Naive B cell (primary cell): Measurements from ENCODE around the gene LYZL6. TPM values are rescaled to one million over a fixed set of nuclear protein-coding genes. Genes with fewer than 3 reads are reported as not detected.

ENCODE experiments used
- ATAC-seq, 2 donors: fragments of 150-1000 bp; cut with Tn5 transposase; 2 replicates each; pipeline ENCODE4 v1.10.0; 2021; ENCODE audit warnings: low read depth in 2 of 2, mild to moderate bottlenecking in 2 of 2, moderate library complexity in 2 of 2
- DNase-seq: peaks from one replicate; pipeline ENCODE4 v3.0.0; 2022
- H3K27ac Mint-ChIP-seq, 6 donors: one replicate each; pipeline ENCODE4 v1.8.0; 2020 to 2022; ENCODE audit warnings: mild to moderate bottlenecking in 6 of 6, mixed read lengths in 6 of 6, moderate library complexity in 5 of 6, inconsistent platforms in 2 of 6
- H3K27me3 Mint-ChIP-seq, 3 donors: one replicate each; pipeline ENCODE4 v1.8.0; 2021 to 2022; ENCODE audit warnings: mixed read lengths in 3 of 3, mild to moderate bottlenecking in 1 of 3
- H3K36me3 Mint-ChIP-seq, 2 donors: one replicate each; pipeline ENCODE4 v1.8.0; 2020 to 2022; ENCODE audit warnings: mixed read lengths in 2 of 2, inconsistent platforms in 1 of 2, mild to moderate bottlenecking in 1 of 2
- H3K4me1 Mint-ChIP-seq, 3 donors: one replicate each; pipeline ENCODE4 v1.8.0; 2020 to 2022; ENCODE audit warnings: mixed read lengths in 3 of 3, inconsistent platforms in 1 of 3, mild to moderate bottlenecking in 1 of 3, moderate library complexity in 1 of 3
- H3K4me3 Mint-ChIP-seq, 8 donors: one replicate each; pipeline ENCODE4 v1.8.0; 2020 to 2022; ENCODE audit warnings: mild to moderate bottlenecking in 8 of 8, mixed read lengths in 8 of 8, moderate library complexity in 8 of 8, inconsistent platforms in 2 of 8
- H3K9me3 Mint-ChIP-seq, 7 donors: one replicate each; pipeline ENCODE4 v1.8.0; 2020 to 2022; ENCODE audit warnings: mixed read lengths in 7 of 7, mild to moderate bottlenecking in 5 of 7, inconsistent platforms in 2 of 7, moderate library complexity in 1 of 7
- polyA plus RNA-seq, 6 donors: library from polyadenylated mRNA; unstranded; fragments of 300-500 nt; fragmentation: Illumina TruSeq; gene quantifications; one replicate each; pipeline ENCODE4 v1.2.3, GENCODE V29; 2021; ENCODE audit warnings: low read depth in 6 of 6

LYZL6 gene
- polyA plus RNA-seq, 6 donors from 2014 or later = not detected

DNA sequence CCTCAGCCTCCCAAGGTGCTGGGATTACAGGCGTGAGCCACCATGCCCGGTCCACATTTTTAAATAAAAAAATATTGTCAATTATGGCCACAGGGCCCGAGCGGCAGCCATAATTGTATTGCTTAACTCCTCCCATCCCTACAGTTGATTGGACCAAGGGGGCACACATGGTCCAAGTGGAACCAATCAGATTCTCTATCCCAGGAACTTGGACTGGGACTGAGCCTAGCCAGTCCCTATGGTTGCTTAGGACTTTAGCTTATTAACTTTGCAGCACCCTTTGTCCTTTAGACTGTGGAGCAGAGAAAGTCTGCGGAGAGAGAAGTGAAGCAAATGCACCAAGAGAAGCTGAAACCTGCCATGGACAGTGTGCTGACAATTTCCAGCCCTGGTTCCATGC lies 7.5 kb downstream of the LYZL6 start:
- no peaks in the 10 kb centered on the region for H3K36me3 Mint-ChIP-seq
- H3K27ac Mint-ChIP-seq = no peak overlapping the region
- no peaks in the 10 kb centered on the region for H3K9me3 Mint-ChIP-seq
- ATAC-seq = no peak
- no peak overlapping the region for H3K4me3 Mint-ChIP-seq
- H3K27me3 Mint-ChIP-seq = peaks cover 0 to 11% (median 6%) of the 10 kb centered on the region in 3 donors
- DNase-seq = no peak
- H3K4me1 Mint-ChIP-seq = peaks cover 0 to under 1% (median 0%) of the 10 kb centered on the region in 3 donors

DNA sequence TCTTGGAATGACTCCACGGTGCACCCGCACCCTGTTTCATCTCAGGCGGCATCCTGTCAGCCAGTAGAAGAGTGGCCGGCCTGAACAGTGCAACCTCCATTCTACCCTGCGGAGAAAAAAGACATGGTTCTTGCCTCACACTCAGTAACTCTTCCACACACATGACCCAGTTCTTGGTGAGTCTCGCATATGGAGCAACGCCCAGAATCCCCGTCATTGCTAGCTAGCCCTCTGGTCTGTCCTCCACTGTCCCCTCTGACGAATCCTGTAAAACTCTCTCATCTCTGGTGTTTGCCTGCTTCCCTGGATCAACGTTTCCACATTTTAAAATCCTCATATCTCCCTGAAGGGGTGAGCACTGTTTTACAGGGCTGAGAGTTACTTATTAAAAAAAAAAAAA lies 8.8 kb downstream of the LYZL6 start:
- ATAC-seq = no peak
- DNase-seq = no peak
- no peak overlapping the region for H3K4me3 Mint-ChIP-seq
- no peak overlapping the region for H3K27ac Mint-ChIP-seq
- H3K27me3 Mint-ChIP-seq = peaks cover 0 to 11% (median 11%) of the 10 kb centered on the region in 3 donors
- H3K9me3 Mint-ChIP-seq = no peaks in the 10 kb centered on the region
- peaks cover 0 to 12% (median 10%) of the 10 kb centered on the region in 3 donors for H3K4me1 Mint-ChIP-seq
- no peaks in the 10 kb centered on the region for H3K36me3 Mint-ChIP-seq

DNA sequence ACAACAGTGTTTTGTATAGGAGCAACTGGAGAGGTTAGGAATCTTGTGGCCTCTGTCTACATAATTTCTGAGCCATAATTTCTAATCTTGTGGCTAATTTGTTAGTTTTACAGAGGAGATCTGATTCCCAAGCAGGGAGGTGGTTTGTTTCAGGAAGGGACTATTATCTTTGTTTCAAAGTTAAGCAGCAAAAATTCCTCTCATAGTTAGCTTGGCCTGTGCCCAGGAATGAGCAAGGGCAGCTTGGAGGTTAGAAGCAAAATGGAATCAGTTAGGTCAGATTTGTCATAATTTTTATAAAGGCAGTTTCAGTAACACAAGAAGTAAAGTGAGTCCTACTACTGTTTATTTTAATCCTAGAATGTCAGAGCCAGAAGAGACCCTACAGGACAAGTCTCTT lies 10.9 kb downstream of the LYZL6 start:
- DNase-seq (no peak), ATAC-seq (no peak)
- Mint-ChIP-seq H3K9me3 (no peaks in the 10 kb centered on the region), H3K4me1 (peaks cover 0 to 14% (median 10%) of the 10 kb centered on the region in 3 donors), H3K27ac (no peak overlapping the region), H3K4me3 (no peak overlapping the region), H3K27me3 (peaks cover 3 to 11% (median 11%) of the 10 kb centered on the region in 3 donors), H3K36me3 (no peaks in the 10 kb centered on the region)

DNA sequence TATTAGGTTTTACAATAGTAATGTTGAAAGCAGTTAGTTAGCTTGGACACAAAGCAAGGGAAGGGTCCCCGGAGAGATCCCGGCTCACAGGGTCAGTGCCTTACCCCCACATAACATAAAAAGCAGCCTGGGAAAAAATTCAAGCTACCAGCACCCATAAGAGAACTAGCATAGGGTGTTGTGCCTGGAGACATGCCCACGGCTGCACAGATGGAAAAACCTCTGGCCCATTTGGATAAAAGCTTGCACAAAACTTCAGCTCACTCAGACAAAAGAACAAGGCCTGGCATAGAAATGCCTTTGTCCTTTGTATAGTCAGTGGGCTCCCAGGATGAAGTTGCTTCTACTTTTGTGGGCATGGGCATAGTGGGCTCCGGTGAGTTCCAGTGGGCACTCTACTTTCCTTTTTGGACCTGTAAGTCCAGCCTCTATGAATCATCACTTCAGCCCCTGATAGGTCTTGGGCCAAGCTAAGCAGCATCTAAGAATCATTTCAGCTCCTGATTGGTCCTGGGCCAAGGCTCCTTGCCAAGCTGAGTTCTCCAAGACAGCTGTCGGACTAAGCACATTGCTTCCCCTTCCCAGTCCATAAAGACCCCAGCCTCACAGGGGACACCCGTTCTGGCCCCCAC lies 11.6 kb downstream of the LYZL6 start:
- no peak overlapping the region for H3K4me3 Mint-ChIP-seq
- no peak for ATAC-seq

DNA sequence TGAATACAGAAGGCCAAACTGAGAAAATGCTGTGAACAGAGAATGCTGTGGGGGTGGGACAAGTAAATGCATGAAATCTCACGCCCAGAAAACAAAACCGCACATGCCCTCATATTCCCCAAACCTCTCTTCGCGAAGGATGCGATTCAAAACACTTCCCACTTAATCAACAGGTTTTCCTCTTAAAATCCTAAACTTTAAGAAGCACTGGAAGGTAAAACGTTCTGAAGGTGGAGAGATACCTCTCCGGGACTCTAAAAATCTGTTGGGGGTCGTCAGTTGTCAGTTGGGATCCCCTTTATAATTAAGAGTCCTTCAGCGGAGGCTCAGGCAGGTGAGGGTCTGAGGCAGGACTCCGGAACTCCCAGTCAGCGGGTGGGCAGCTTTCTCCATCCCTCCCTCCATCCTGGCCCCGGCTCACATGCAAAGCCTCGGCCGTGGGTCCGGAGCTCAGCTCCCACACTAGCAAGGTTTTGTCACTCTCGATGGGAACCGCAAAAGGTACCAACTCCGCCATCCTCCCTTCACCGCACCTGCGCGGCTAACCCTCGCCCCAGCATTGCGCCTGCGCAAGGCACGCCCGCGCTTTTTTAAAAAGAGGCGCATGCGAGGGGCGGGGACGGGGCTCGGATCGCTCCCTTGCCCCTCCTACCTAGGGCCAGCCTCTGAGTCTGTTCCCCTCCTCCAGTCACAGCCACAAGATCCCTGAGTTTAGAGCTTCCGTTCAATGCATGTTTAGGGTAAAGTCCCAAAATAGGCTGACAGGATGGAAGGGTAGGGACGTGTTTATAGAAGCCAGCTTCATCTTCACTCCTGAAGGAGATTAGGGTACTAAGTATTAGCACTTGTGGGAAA lies 13.1 kb downstream of the LYZL6 start, which contains the start of gene RDM1:
RDM1 (minus strand) TSS at position 563 of the 855 bp plus-strand sequence; CDS start at position 517, 46 bp downstream.
- ATAC-seq (peak; percentile 94 to 95), DNase-seq (peak; percentile 63)
- Mint-ChIP-seq H3K9me3 (no peaks in the 10 kb centered on the region), H3K4me3 (peak within 1 kb of the TSS; percentile 71 to 91 (median 85)), H3K4me1 (peaks cover 0 to 14% (median 10%) of the 10 kb centered on the region in 3 donors), H3K27me3 (peaks cover 3 to 11% (median 5%) of the 10 kb centered on the region in 3 donors), H3K36me3 (no peaks in the 10 kb centered on the region), H3K27ac (peak within 1 kb of the TSS in 4 of 6 donors; percentile 24 to 86 (median 34))

More for the DNA sequence above, 11.6 kb downstream of the LYZL6 start:
- H3K4me1 Mint-ChIP-seq = peaks cover 0 to 14% (median 10%) of the 10 kb centered on the region in 3 donors
- H3K27ac Mint-ChIP-seq = no peak overlapping the region
- no peaks in the 10 kb centered on the region for H3K9me3 Mint-ChIP-seq
- no peak for DNase-seq
- H3K27me3 Mint-ChIP-seq = peaks cover 3 to 11% (median 9%) of the 10 kb centered on the region in 3 donors
- no peaks in the 10 kb centered on the region for H3K36me3 Mint-ChIP-seq

DNA sequence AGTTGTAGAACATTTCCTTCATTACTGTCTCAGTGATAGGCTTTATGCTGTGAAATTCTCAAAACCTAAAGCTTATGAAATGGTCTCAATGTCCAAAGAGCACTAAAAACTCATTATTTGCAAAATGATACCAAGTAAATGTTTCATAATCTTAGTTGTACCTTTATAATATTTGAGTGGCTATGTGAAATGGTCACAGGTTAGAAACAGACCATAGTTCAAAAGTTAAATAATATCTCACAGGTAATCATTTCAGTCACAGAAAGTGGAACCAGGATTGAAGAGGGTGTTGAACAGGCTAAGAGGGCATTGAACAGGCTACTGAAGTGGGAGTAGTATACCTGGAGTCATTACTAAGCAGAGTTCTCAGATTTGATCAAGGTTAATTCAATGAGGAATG lies 15.8 kb downstream of the LYZL6 start:
- ATAC-seq = no peak
- peaks cover 0 to 5% (median 3%) of the 10 kb centered on the region in 3 donors for H3K27me3 Mint-ChIP-seq
- peaks cover 4 to 23% (median 10%) of the 10 kb centered on the region in 3 donors for H3K4me1 Mint-ChIP-seq
- DNase-seq = no peak
- H3K36me3 Mint-ChIP-seq = no peaks in the 10 kb centered on the region
- peak overlapping the region in 1 of 6 donors; percentile 82 for H3K27ac Mint-ChIP-seq
- no peak overlapping the region for H3K4me3 Mint-ChIP-seq
- H3K9me3 Mint-ChIP-seq = no peaks in the 10 kb centered on the region

DNA sequence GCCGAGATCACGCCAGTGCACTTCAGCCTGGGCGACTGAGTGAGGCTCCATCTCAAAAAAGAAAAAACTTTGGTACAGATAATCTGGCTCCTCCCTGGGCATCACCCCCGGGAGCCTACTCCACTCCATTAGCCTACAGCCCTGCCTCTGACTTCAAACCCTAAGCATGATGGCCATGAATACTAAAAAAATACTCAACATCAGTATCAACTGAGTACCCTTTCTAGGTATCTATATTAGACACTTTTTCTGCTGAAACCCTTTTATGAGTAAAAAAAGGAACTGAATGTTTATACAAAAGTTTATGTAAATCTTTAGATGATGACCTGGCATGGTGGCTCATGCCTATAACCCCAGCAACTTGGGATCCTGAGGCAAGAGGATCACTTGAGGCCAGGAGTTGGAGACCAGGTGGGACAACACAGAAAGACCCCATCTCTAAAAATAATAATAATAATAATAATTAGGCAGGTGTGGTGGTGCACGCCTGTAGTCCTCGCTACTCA lies 19.9 kb downstream of the LYZL6 start:
- Mint-ChIP-seq H3K27me3 (peaks cover 0 to 3% (median 0%) of the 10 kb centered on the region in 3 donors), H3K4me1 (peaks cover 0 to 9% (median 4%) of the 10 kb centered on the region in 3 donors), H3K36me3 (no peaks in the 10 kb centered on the region), H3K4me3 (peak overlapping the region in 1 of 8 donors; percentile 47), H3K9me3 (no peaks in the 10 kb centered on the region), H3K27ac (no peak overlapping the region)
- ATAC-seq (peak in 1 of 2 donors; percentile 18), DNase-seq (no peak)

DNA sequence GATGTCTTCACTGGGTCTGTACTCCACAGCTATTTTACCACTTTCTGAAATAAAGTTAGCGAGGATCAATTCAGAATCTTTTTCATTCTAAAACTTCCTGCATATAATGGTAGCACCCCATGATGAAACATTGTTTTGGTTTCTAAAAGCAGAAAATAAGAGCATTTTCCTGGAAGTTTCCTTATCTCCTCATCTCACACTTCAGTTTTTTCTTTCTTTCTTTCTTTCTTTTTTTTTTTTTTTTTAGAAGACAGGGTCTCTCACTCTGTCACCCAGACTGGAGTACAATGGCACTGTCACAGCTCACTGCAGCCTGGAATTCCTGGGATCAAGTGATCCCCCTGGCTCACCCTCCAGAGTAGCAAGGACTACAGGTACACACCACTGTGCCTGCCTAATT lies 23.3 kb downstream of the LYZL6 start:
- Mint-ChIP-seq H3K9me3 (no peaks in the 10 kb centered on the region), H3K27ac (no peak overlapping the region), H3K36me3 (no peaks in the 10 kb centered on the region), H3K4me1 (peaks cover 0 to 9% (median 4%) of the 10 kb centered on the region in 3 donors), H3K4me3 (no peak overlapping the region), H3K27me3 (peaks cover 0 to 5% (median 0%) of the 10 kb centered on the region in 3 donors)
- no peak for ATAC-seq
- DNase-seq = no peak

DNA sequence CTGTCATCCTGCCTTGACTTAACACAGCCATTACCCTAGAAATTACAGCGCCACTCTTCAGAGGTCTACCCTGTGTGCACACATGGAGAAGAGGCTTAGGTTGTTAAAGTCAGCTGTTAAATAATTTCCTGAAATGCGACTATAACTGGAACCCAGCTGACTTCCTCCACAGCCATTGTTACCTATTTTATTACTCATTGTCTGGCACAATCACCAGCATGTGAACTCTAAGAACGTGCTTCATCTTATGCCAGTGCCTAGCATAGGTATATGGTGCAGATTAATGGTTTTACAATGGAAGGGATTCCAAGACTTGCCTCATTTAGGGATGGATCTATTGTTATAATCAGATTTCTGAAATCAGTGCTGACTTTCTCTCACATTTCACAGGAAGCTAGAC lies 24.8 kb downstream of the LYZL6 start:
- DNase-seq (no peak), ATAC-seq (no peak)
- Mint-ChIP-seq H3K4me1 (no peaks in the 10 kb centered on the region), H3K4me3 (no peak overlapping the region), H3K27ac (no peak overlapping the region), H3K27me3 (peaks cover 0 to 5% (median 0%) of the 10 kb centered on the region in 3 donors), H3K36me3 (no peaks in the 10 kb centered on the region), H3K9me3 (no peaks in the 10 kb centered on the region)

DNA sequence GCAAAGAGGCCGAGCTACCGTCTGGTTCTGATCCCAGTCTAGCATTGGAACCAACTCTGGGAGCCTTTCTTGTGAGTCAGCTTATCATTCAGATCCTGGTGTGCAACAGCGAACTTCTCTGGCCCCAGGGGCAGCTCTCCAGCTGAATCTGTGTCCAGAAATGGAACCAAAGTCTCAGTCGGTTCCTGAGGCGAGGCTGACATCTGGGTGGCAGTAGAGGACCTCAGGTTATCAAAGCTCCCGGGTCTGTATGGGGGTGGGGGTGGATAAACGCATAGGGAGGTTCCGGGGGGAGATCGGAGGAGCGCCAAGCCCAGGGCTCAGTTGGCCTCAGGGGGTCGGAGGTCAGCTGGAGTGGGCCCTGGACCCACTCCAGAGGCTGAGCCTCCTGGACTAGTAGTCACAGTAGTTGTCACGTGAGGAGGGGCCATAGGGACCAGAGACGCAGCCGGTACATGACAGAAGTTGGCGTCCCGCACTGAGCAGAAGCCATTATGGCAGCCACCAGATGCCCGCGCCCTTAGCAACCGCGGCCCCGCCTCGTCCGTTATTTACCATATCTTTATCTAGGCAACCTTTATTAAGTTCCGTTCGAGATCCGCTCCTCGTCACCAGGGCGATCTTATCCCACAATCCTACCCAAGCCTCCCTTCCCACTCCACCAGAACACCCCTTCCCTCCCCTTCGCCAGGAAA lies 25.8 kb downstream of the LYZL6 start:
- H3K27me3 Mint-ChIP-seq = peaks cover 0 to 5% (median 0%) of the 10 kb centered on the region in 3 donors
- no peak for ATAC-seq
- no peaks in the 10 kb centered on the region for H3K36me3 Mint-ChIP-seq
- no peaks in the 10 kb centered on the region for H3K4me1 Mint-ChIP-seq
- H3K4me3 Mint-ChIP-seq = no peak overlapping the region
- DNase-seq = no peak
- no peak overlapping the region for H3K27ac Mint-ChIP-seq
- H3K9me3 Mint-ChIP-seq = no peaks in the 10 kb centered on the region

DNA sequence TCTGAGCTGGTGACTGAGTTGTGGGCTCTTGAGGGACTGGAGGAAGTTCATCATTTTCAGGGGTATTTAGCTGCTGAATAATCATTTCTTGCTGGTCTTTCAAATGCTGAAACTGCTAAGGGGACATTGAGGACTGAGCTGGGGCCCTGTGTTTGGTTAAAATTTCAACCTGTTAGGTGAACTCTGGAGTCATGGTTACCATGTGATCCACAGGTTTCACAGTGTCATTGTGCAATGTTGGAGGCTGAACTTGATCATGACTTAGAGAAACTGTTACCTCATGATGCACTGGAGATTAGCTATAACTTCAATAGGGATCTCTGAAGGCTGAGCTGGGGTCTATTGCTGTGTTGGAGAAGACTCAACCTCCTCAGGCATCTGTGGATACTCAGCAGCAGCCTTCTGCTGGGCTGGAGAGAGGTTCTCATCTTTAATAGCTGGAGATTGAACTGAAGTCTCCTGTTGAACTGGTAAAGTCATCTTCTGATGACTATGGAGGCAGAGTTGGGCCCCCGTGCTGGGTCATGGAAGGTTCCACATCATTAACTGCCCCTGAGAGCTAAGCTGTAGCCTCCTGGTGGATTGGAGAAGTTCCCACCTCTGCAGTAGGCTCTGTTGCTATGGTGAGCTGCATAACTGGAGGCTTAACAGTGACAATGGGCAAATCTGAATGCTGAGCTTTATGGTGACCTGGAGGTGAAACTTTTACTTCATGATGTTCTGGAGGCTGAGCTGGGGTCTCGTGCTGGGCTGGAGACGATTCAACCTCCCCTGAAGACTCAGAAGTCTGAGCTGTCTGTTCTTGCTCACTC lies 28.2 kb downstream of the LYZL6 start:
- DNase-seq (no peak), ATAC-seq (no peak)
- no peaks in the 10 kb centered on the region for H3K36me3 Mint-ChIP-seq
- H3K27me3 Mint-ChIP-seq = peaks cover 0 to 5% (median 0%) of the 10 kb centered on the region in 3 donors
- H3K4me1 Mint-ChIP-seq = no peaks in the 10 kb centered on the region
- H3K27ac Mint-ChIP-seq = peak overlapping the region in 1 of 6 donors; percentile 13
- no peaks in the 10 kb centered on the region for H3K9me3 Mint-ChIP-seq
- H3K4me3 Mint-ChIP-seq = no peak overlapping the region

DNA sequence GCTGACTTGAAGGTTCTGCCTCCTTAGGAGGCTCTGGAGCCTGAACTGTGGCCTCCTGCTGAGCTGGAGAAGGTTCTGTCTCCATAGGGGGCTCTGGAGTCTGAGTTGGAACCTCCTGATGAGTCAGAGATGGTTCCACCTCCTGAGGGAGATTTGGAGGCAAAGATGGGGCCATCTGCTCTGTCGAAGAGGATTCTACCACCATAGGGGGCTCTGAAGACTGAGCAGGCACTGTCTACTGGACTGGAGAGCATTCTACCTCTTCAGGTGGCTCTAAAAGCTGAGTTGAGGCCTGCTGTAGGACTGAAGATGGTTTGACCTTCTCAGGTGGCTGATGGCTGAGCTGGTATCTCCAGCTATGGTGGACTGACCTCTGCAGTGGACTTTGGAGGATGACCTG lies 29.2 kb downstream of the LYZL6 start:
- H3K4me1 Mint-ChIP-seq = no peaks in the 10 kb centered on the region
- H3K27ac Mint-ChIP-seq = no peak overlapping the region
- no peak for DNase-seq
- peaks cover 0 to 5% (median 0%) of the 10 kb centered on the region in 3 donors for H3K27me3 Mint-ChIP-seq
- no peaks in the 10 kb centered on the region for H3K36me3 Mint-ChIP-seq
- no peak for ATAC-seq
- no peak overlapping the region for H3K4me3 Mint-ChIP-seq
- H3K9me3 Mint-ChIP-seq = no peaks in the 10 kb centered on the region
